Measurements from ENCODE around the gene DNM1.

GRCh38 chr9:128253140-128253990 is 50.2 kb downstream of the DNM1 start:
- TF ChIP-seq POLR2A (IDR thresholded peaks at IDR 0.05), result no peak
- TF ChIP-seq CTCF (IDR thresholded peaks at IDR 0.05), result no peak

Measured in thyroid gland (tissue), 4 donors.